Right atrium auricular region (tissue), 2 donors: Measurements from ENCODE around the gene L3MBTL2. TPM values are rescaled to one million over a fixed set of nuclear protein-coding genes. Genes with fewer than 3 reads are reported as not detected.
A peak's percentile ranks its signal among the peaks of the same experiment; 100 is the strongest.
"Not testable (repeated sequence)": the region's sequence is repeated elsewhere in the genome, so short reads cannot be mapped to it uniquely, and the experiment has no call there.

Experiments used
- DNase-seq: peaks from one replicate; pipeline ENCODE4 v3.0.0-alpha.2; 2019; ENCODE audit warnings: low spot score
- H3K27ac ChIP-seq, 2 donors: fragments of 200-600 bp; sonication (generic); 1 replicate in 1 of 2; 2 replicates in 1 of 2; pipeline ENCODE4 v1.5.1; 2016 to 2019
- H3K27me3 ChIP-seq, 2 donors: fragments of 200-600 bp; sonication (generic); one replicate each; pipeline versions ENCODE4 v1.5.1 to v1.6.0; 2017 to 2019
- H3K36me3 ChIP-seq: fragments of 200-600 bp; sonication (generic); one replicate; pipeline ENCODE4 v1.5.1; 2016
- H3K4me1 ChIP-seq, 2 donors: fragments of 200-600 bp; sonication (generic); one replicate each; pipeline versions ENCODE4 v1.5.1 to v1.6.0; 2017 to 2019
- H3K4me3 ChIP-seq, 2 donors: fragments of 200-600 bp; sonication (generic); 1 replicate in 1 of 2; 2 replicates in 1 of 2; pipeline ENCODE4 v1.5.1; 2017 to 2019; ENCODE audit warnings: mild to moderate bottlenecking in 1 of 2, moderate library complexity in 1 of 2
- H3K9me3 ChIP-seq, 2 donors: fragments of 200-600 bp; sonication (generic); one replicate each; pipeline ENCODE4 v1.5.1; 2019
- CTCF ChIP-seq, 2 donors: fragments of 200-600 bp; sonication (generic); IDR thresholded peaks; one replicate each; pipeline ENCODE4 v1.5.1; 2019; ENCODE audit warnings: antibody characterized with exemption in 2 of 2
- total RNA-seq, 2 donors: library from RNA; depleted of rRNA; stranded (reverse); fragments of >200 nt; gene quantifications; one replicate each; pipeline ENCODE4 v1.1.0, GENCODE V29; 2016

Gene L3MBTL2
- total RNA-seq, 2 donors from 2014 or later = 9.0 to 14.6 TPM

- DNase-seq = no peak
- TF ChIP-seq CTCF (IDR thresholded peaks at IDR 0.05) = no peak
- H3K27me3 ChIP-seq = no peaks in the 10 kb centered on the region
Observed at GRCh38 chr22:41250127-41250526, 45.0 kb downstream of the L3MBTL2 start.

GRCh38 chr22:41252365-41252764 lies 47.3 kb downstream of the L3MBTL2 start:
- Histone ChIP-seq H3K36me3 (peaks cover 75% of the 10 kb centered on the region), H3K9me3 (no peaks in the 10 kb centered on the region), H3K4me1 (peaks cover 0 to 20% of the 10 kb centered on the region in 2 donors), H3K27me3 (no peaks in the 10 kb centered on the region), H3K4me3 (no peak overlapping the region), H3K27ac (no peak overlapping the region)
- no peak for TF ChIP-seq CTCF (IDR thresholded peaks at IDR 0.05)
- no peak for DNase-seq

More at GRCh38 chr22:41250127-41250526, 45.0 kb downstream of the L3MBTL2 start:
- Histone ChIP-seq H3K4me1 (peaks cover 0 to 14% of the 10 kb centered on the region in 2 donors), H3K27ac (no peak overlapping the region), H3K9me3 (no peaks in the 10 kb centered on the region), H3K4me3 (no peak overlapping the region), H3K36me3 (peaks cover 60% of the 10 kb centered on the region)

DNA sequence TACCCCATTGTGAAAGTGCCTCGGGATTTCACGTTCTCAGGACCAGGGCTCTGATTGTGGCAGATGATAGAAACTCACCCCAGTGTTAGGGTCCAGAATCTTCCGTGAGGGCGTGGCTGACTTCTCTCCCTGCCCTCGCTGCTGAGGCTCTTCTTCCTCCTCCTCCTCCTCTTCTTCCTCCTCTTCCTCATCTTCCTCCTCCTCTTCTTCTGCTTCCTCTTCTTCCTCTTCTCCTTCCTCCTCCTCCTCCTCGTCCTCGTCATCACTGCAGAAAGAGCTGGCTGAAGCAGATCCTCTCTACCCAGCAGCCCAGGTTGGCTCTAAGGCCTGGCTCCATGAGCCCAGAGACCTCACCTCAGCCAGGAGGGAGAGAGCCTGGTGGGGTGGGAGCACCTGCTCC lies 49.1 kb downstream of the L3MBTL2 start:
- Histone ChIP-seq H3K4me3 (no peak overlapping the region), H3K27me3 (no peaks in the 10 kb centered on the region), H3K36me3 (peaks cover 73% of the 10 kb centered on the region), H3K27ac (no peak overlapping the region), H3K9me3 (no peaks in the 10 kb centered on the region), H3K4me1 (peaks cover 0 to 6% of the 10 kb centered on the region in 2 donors)
- TF ChIP-seq CTCF (IDR thresholded peaks at IDR 0.05) = no peak
- no peak for DNase-seq

- Histone ChIP-seq H3K4me3 (no peak overlapping the region), H3K27ac (no peak overlapping the region), H3K4me1 (peaks cover 0 to 9% of the 10 kb centered on the region in 2 donors), H3K27me3 (no peaks in the 10 kb centered on the region), H3K9me3 (no peaks in the 10 kb centered on the region), H3K36me3 (peaks cover 58% of the 10 kb centered on the region)
- no peak for DNase-seq
- TF ChIP-seq CTCF (IDR thresholded peaks at IDR 0.05) = no peak
Observed at GRCh38 chr22:41256254-41257253, 51.4 kb downstream of the L3MBTL2 start.

- Histone ChIP-seq H3K9me3 (no peaks in the 10 kb centered on the region), H3K4me3 (no peak overlapping the region), H3K27me3 (no peaks in the 10 kb centered on the region), H3K27ac (no peak overlapping the region), H3K4me1 (peaks cover 0 to 20% of the 10 kb centered on the region in 2 donors), H3K36me3 (peaks cover 48% of the 10 kb centered on the region)
- DNase-seq = no peak
- no peak for TF ChIP-seq CTCF (IDR thresholded peaks at IDR 0.05)
Observed at GRCh38 chr22:41257696-41258095, 52.6 kb downstream of the L3MBTL2 start.

- H3K9me3 ChIP-seq = not testable (repeated sequence)
- H3K27ac ChIP-seq = peak overlapping the region; percentile 75 to 94
Observed at GRCh38 chr22:41259756-41260155, 54.6 kb downstream of the L3MBTL2 start.

More at GRCh38 chr22:41259756-41260155, 54.6 kb downstream of the L3MBTL2 start:
- Histone ChIP-seq H3K4me1 (peaks cover 0 to 23% of the 10 kb centered on the region in 2 donors), H3K36me3 (peaks cover 43% of the 10 kb centered on the region)
- not testable (repeated sequence) for DNase-seq, H3K4me3 ChIP-seq, H3K27me3 ChIP-seq
